ENCODE measurements around the gene RSRP1. TPM values are rescaled to one million over a fixed set of nuclear protein-coding genes. Genes with fewer than 3 reads are reported as not detected.

RSRP1 gene
- total and polyA plus RNA-seq, 2 of the 4 experiments (the other 2 are of a cell fraction), result 71.0 TPM

GRCh38 chr1:25220666-25221065, 26.6 kb downstream of the RSRP1 start:
- no peak overlapping the region for H3K4me3 ChIP-seq (ENCODE audit: insufficient read depth, low read depth, low read length)
- H3K4me2 ChIP-seq (ENCODE audit: low read depth, low read length), result no peak overlapping the region
- ATAC-seq (ENCODE audit: low read depth), result no peak
- in situ Hi-C loops (cut with MboI; ENCODE audit: low sequenced_read_pairs), result no loop called here
- no peak overlapping the region for H3K9ac ChIP-seq (ENCODE audit: low read depth, low read length)
- H2AK9ac ChIP-seq (replicated peaks; ENCODE audit: low read depth, low read length, poor library complexity), result no peak overlapping the region
- no peaks in the 10 kb centered on the region for H3K9me3 ChIP-seq (ENCODE audit: control insufficient read depth, insufficient read depth, low read length)
- ChIA-PET CTCF (no interaction called here), POLR2A (ENCODE audit: unreplicated experiment) (no interaction called here)
- no peak overlapping the region for H3K4ac ChIP-seq (ENCODE audit: low read depth, low read length)
- H3K18ac ChIP-seq (ENCODE audit: low read depth, low read length), result no peak overlapping the region
- H2AK5ac ChIP-seq (ENCODE audit: low read depth, low read length), result no peak overlapping the region
- no peaks in the 10 kb centered on the region for H3K79me1 ChIP-seq (ENCODE audit: low read depth in 1 of 2, low read length in 2 of 2)
- H2AFZ ChIP-seq (replicated peaks; ENCODE audit: low read length, poor library complexity), result no peak overlapping the region
- H2BK15ac ChIP-seq (ENCODE audit: low read depth, low read length), result no peak overlapping the region
- H4K5ac ChIP-seq (ENCODE audit: low read depth, low read length), result no peak overlapping the region
- no TSS peak for BruUV-seq (replicated peaks)
- no peak overlapping the region for H3K14ac ChIP-seq (replicated peaks; ENCODE audit: low read depth, low read length)
- no peak overlapping the region for H2BK5ac ChIP-seq (ENCODE audit: low read depth, low read length, poor library complexity, severe bottlenecking)
- TF ChIP-seq MXI1 (IDR thresholded peaks at IDR 0.05; ENCODE audit: borderline replicate concordance, low read depth, low read length) (no peak), CEBPB (IDR thresholded peaks at IDR 0.05; ENCODE audit: low read depth, low read length) (no peak), CHD1 (IDR thresholded peaks at IDR 0.05; ENCODE audit: low read depth, low read length) (no peak), BHLHE40 (IDR thresholded peaks at IDR 0.05; ENCODE audit: low read depth, low read length) (no peak), FOS (IDR thresholded peaks at IDR 0.05; ENCODE audit: low read depth, low read length) (no peak), RAD21 (IDR thresholded peaks at IDR 0.05; ENCODE audit: low read length) (no peak), RCOR1 (IDR thresholded peaks at IDR 0.05; ENCODE audit: insufficient replicate concordance, low read length) (no peak), MAFK (IDR thresholded peaks at IDR 0.05; ENCODE audit: low read depth, low read length) (no peak), SMC3 (IDR thresholded peaks at IDR 0.05; ENCODE audit: low read depth, low read length) (no peak), RFX5 (IDR thresholded peaks at IDR 0.05; ENCODE audit: low read depth, low read length) (no peak), MAZ (IDR thresholded peaks at IDR 0.05; ENCODE audit: borderline replicate concordance, low read depth, low read length) (no peak), NFE2L2 (IDR thresholded peaks at IDR 0.05; ENCODE audit: low read depth, low read length) (no peak), USF2 (IDR thresholded peaks at IDR 0.05; ENCODE audit: low read depth, low read length) (no peak), ELK1 (IDR thresholded peaks at IDR 0.05; ENCODE audit: borderline replicate concordance, low read depth, low read length) (no peak), POLR2A (IDR thresholded peaks at IDR 0.05; ENCODE audit: low read depth, low read length) (no peak)
- TF ChIP-seq, protein P1, sequence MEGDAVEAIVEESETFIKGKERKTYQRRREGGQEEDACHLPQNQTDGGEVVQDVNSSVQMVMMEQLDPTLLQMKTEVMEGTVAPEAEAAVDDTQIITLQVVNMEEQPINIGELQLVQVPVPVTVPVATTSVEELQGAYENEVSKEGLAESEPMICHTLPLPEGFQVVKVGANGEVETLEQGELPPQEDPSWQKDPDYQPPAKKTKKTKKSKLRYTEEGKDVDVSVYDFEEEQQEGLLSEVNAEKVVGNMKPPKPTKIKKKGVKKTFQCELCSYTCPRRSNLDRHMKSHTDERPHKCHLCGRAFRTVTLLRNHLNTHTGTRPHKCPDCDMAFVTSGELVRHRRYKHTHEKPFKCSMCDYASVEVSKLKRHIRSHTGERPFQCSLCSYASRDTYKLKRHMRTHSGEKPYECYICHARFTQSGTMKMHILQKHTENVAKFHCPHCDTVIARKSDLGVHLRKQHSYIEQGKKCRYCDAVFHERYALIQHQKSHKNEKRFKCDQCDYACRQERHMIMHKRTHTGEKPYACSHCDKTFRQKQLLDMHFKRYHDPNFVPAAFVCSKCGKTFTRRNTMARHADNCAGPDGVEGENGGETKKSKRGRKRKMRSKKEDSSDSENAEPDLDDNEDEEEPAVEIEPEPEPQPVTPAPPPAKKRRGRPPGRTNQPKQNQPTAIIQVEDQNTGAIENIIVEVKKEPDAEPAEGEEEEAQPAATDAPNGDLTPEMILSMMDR (conservative IDR thresholded peaks at IDR 0.05; ENCODE audit: low read depth, low read length), result no peak
- H3K36me3 ChIP-seq (ENCODE audit: control insufficient read depth, insufficient read depth, low read length), result peaks cover 29% of the 10 kb centered on the region
- no peak overlapping the region for H4K91ac ChIP-seq (ENCODE audit: insufficient read depth, low read depth, low read length)
- H3K4me1 ChIP-seq (ENCODE audit: control insufficient read depth, insufficient read depth, low read length), result no peaks in the 10 kb centered on the region
- H3K27me3 ChIP-seq (ENCODE audit: control insufficient read depth, insufficient read depth, low read length), result no peaks in the 10 kb centered on the region
- no peak overlapping the region for H4K8ac ChIP-seq (ENCODE audit: low read depth in 2 of 2, low read length in 2 of 2)
- intact Hi-C loops (cut with micrococcal nuclease), result loop anchor here (10.0 kb wide), 1 partner anchor 576 kb away; the partner anchor contains the start of gene SRRM1
- dilution Hi-C loops (cut with HindIII; ENCODE audit: low sequenced_read_pairs, unreplicated experiment), result loop anchor here (25.0 kb wide), 1 partner anchor 558 kb away; no protein-coding TSS in a partner anchor
- H3K27ac ChIP-seq (ENCODE audit: insufficient read depth, low read length), result no peak overlapping the region
- H2BK20ac ChIP-seq (ENCODE audit: low read depth, low read length), result no peak overlapping the region
- DNase-seq, result no peak
- H3K23ac ChIP-seq (ENCODE audit: low read depth, low read length), result no peak overlapping the region
- H3K9me1 ChIP-seq (ENCODE audit: insufficient read depth, low read length), result no peaks in the 10 kb centered on the region
- H3K56ac ChIP-seq (ENCODE audit: extremely low read depth, insufficient read depth, low read length), result no peak overlapping the region
- H4K20me1 ChIP-seq (ENCODE audit: insufficient read depth, low read length), result no peaks in the 10 kb centered on the region
- no peak overlapping the region for H2BK120ac ChIP-seq (ENCODE audit: low read depth, low read length)
- WGBS, 2 experiments (ENCODE audit: extremely low coverage in 2 of 2, insufficient read length in 1 of 2), result no CpG with 5 or more reads among the region's 3 CpGs
